HepG2 (cell line): ENCODE data around the gene TTLL4. TPM values are rescaled to one million over a fixed set of nuclear protein-coding genes. Genes with fewer than 3 reads are reported as not detected.

Experiments
- ARNT2 ChIP-seq: sonication (generic); formaldehyde crosslinking; IDR thresholded peaks from 2 replicates; pipeline ENCODE4 v1.8.0; 2022; ENCODE audit warnings: mild to moderate bottlenecking, low read depth, missing genetic modification reagents, moderate library complexity
- CC2D1A ChIP-seq: sonication (generic); formaldehyde crosslinking; IDR thresholded peaks from 2 replicates; pipeline ENCODE4 v1.8.1; 2023; ENCODE audit warnings: mild to moderate bottlenecking, missing genetic modification reagents
- DNMT1 ChIP-seq: sonication (generic); formaldehyde crosslinking; IDR thresholded peaks from 2 replicates; pipeline ENCODE4 v1.5.1; 2020; ENCODE audit warnings: mild to moderate bottlenecking, missing genetic modification reagents
- DR1 ChIP-seq: sonication (generic); formaldehyde crosslinking; IDR thresholded peaks from 2 replicates; pipeline ENCODE4 v1.8.0; 2021; ENCODE audit warnings: mild to moderate bottlenecking, missing genetic modification reagents, inconsistent platforms
- HHEX ChIP-seq: IDR thresholded peaks from 2 replicates; pipeline ENCODE4 v1.6.1; 2016; ENCODE audit warnings: control low read depth
- HNRNPK ChIP-seq: fragments of 200-400 bp; formaldehyde crosslinking; IDR thresholded peaks from 2 replicates; pipeline ENCODE4 v1.6.1; 2018; ENCODE audit warnings: low read length, low read depth, moderate library complexity, mild to moderate bottlenecking; ENCODE audit not compliant: poor library complexity, severe bottlenecking
- JUNB ChIP-seq: sonication (generic); formaldehyde crosslinking; IDR thresholded peaks from 2 replicates; pipeline ENCODE4 v1.8.0; 2022; ENCODE audit warnings: missing genetic modification reagents, mild to moderate bottlenecking, borderline replicate concordance
- PHF8 ChIP-seq: sonication (generic); formaldehyde crosslinking; IDR thresholded peaks from 2 replicates; pipeline ENCODE4 v1.5.0; 2020; ENCODE audit warnings: missing genetic modification reagents
- PPARG ChIP-seq: conservative IDR thresholded peaks from 2 replicates; pipeline ENCODE4 v1.6.1; 2016; ENCODE audit warnings: missing biosample characterization, missing genetic modification reagents
- RCOR2 ChIP-seq: IDR thresholded peaks from 2 replicates; pipeline ENCODE4 v1.6.1; 2016; ENCODE audit warnings: missing biosample characterization, missing genetic modification reagents
- RFX5 ChIP-seq: IDR thresholded peaks from 2 replicates; pipeline ENCODE4 v1.6.1; 2011; ENCODE audit warnings: low read depth, low read length, improper control_type of control experiment
- SALL1 ChIP-seq: sonication (generic); formaldehyde crosslinking; IDR thresholded peaks from 2 replicates; pipeline ENCODE4 v1.8.0; 2022; ENCODE audit warnings: mild to moderate bottlenecking, missing genetic modification reagents
- SRSF9 ChIP-seq: fragments of 200-400 bp; formaldehyde crosslinking; IDR thresholded peaks from 2 replicates; pipeline ENCODE4 v1.6.1; 2018; ENCODE audit warnings: borderline replicate concordance, mild to moderate bottlenecking, low read depth, low read length; ENCODE audit not compliant: insufficient read depth, poor library complexity, severe bottlenecking
- THYN1 ChIP-seq: sonication (generic); formaldehyde crosslinking; IDR thresholded peaks from 2 replicates; pipeline ENCODE4 v1.8.1; 2023; ENCODE audit warnings: low read depth, mild to moderate bottlenecking, moderate library complexity, missing genetic modification reagents, borderline replicate concordance
- ZFAT ChIP-seq: sonication (generic); formaldehyde crosslinking; conservative IDR thresholded peaks from 2 replicates; pipeline ENCODE4 v1.8.1; 2023; ENCODE audit warnings: missing genetic modification reagents, inconsistent platforms
- ZFP36L2 ChIP-seq: sonication (generic); formaldehyde crosslinking; IDR thresholded peaks from 2 replicates; pipeline ENCODE4 v1.4.0; 2020; ENCODE audit warnings: missing genetic modification reagents
- ZNF225 ChIP-seq: sonication (generic); formaldehyde crosslinking; IDR thresholded peaks from 2 replicates; pipeline ENCODE4 v1.4.0; 2020; ENCODE audit warnings: mild to moderate bottlenecking, missing genetic modification reagents
- ZNF331 ChIP-seq: sonication (generic); formaldehyde crosslinking; IDR thresholded peaks from 2 replicates; pipeline ENCODE4 v1.4.0; 2020; ENCODE audit warnings: missing genetic modification reagents
- ZNF343 ChIP-seq: sonication (generic); formaldehyde crosslinking; IDR thresholded peaks from 2 replicates; pipeline ENCODE4 v1.4.0; 2020; ENCODE audit warnings: mild to moderate bottlenecking, missing genetic modification reagents
- ZNF382 ChIP-seq: sonication (generic); formaldehyde crosslinking; IDR thresholded peaks from 2 replicates; pipeline ENCODE4 v1.5.0; 2020; ENCODE audit warnings: missing genetic modification reagents, mild to moderate bottlenecking, borderline replicate concordance
- ZNF556 ChIP-seq: sonication (generic); formaldehyde crosslinking; IDR thresholded peaks from 2 replicates; pipeline ENCODE4 v1.4.0; 2020; ENCODE audit warnings: mild to moderate bottlenecking, missing genetic modification reagents, borderline replicate concordance
- polyA plus RNA-seq, 8 experiments: library from polyadenylated mRNA; depleted of rRNA in 3 of 8; stranded (reverse) in 7 of 8; unstranded in 1 of 8; fragments of >200 nt; fragmentation: Illumina TruSeq in 4 of 8; extraction: Trizol in 4 of 8; gene quantifications; 2 replicates each; pipeline versions ENCODE4 v1.2.1 to v1.2.3, GENCODE V29; 2011 to 2016; ENCODE audit warnings: low read depth in 4 of 8, missing spikeins in 1 of 8, mixed read lengths in 1 of 8; ENCODE audit not compliant: insufficient read depth in 1 of 8
- total RNA-seq, 5 experiments: library from RNA; depleted of rRNA; stranded (reverse); fragments of >200 nt; fragmentation: Illumina TruSeq; extraction: Trizol; gene quantifications; 2 replicates each; pipeline ENCODE4 v1.2.3, GENCODE V29; 2016; ENCODE audit warnings: low read depth in 1 of 5
- TF ChIP-seq, protein P1 (sequence below): sonication (generic); formaldehyde crosslinking; IDR thresholded peaks from 2 replicates; pipeline ENCODE4 v1.8.0; 2022; ENCODE audit warnings: low read depth, missing genetic modification reagents

TTLL4 gene
- total and polyA plus RNA-seq, 2 of the 13 experiments (the other 11 are each of a cell fraction or from before 2014, with no cell fraction given), result 77.5 to 84.6 TPM

DNA sequence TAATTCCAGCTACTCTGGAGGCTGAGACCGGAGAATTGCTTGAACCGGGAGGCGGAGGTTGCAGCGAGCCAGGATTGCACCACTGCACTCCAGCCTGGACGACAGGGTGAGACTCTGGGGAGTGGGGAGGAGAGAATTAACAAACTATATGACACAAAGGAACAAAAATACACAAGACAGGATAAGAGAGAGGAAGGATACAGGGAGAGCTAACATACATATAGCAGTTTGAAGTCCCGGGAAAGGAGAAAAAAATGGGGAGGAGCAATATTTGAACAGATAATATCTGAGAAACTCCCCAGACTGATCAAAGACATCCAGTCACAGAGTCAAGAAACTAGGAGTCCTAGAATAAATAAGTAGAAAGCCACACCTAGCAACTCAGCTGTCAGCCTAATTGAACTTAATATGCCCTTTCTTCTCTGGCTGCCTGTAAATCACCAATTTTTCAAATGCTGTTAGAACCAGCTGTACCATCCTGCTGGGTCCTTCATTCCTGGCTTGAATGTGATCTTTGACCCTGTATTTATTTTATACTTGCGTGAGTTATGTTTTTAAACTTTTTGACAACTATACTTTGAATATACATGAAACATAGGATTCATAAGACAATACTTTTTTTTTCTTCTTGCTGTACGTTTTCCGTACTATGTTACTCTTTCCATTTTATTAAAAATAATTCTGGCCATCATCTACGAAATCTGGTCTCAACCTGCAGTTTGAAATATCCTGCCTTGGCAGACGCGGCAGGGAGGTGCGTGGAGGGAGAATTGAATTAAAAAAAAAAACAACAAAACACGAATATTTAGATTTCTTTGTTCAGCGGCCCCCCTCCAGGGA lies 70.4 kb downstream of the TTLL4 start (continued):
- TF ChIP-seq, protein P1, sequence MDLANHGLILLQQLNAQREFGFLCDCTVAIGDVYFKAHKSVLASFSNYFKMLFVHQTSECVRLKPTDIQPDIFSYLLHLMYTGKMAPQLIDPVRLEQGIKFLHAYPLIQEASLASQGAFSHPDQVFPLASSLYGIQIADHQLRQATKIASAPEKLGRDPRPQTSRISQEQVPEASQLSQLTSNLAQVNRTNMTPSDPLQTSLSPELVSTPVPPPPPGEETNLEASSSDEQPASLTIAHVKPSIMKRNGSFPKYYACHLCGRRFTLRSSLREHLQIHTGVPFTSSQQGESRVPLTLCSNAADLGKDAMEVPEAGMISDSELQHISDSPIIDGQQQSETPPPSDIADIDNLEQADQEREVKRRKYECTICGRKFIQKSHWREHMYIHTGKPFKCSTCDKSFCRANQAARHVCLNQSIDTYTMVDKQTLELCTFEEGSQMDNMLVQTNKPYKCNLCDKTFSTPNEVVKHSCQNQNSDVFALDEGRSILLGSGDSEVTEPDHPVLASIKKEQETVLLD, result no peak
- TF ChIP-seq DNMT1 (no peak), THYN1 (CRISPR knock-in tag) (0 out of 2 replicates have a peak, but pooled peaks have one; percentile 67), ARNT2 (CRISPR knock-in tag) (0 out of 2 replicates have a peak, but pooled peaks have one; percentile 21), ZNF343 (CRISPR knock-in tag) (no peak), ZNF225 (CRISPR knock-in tag) (no peak), ZNF556 (CRISPR knock-in tag) (no peak), SALL1 (CRISPR knock-in tag) (peak; percentile 64; the same call in 1 of the 2 replicates), ZFAT (no peak), PPARG (no peak; the same call in 1 of the 2 replicates), JUNB (CRISPR knock-in tag) (no peak), HHEX (no peak), HNRNPK (no peak), CC2D1A (CRISPR knock-in tag) (no peak), RCOR2 (CRISPR knock-in tag) (peak; percentile 75; the same call in 1 of the 2 replicates), ZNF382 (CRISPR knock-in tag) (no peak), SRSF9 (no peak), PHF8 (0 out of 2 replicates have a peak, but pooled peaks have one; percentile 19), ZFP36L2 (CRISPR knock-in tag) (no peak), RFX5 (0 out of 2 replicates have a peak, but pooled peaks have one; percentile 16), ZNF331 (no peak), DR1 (CRISPR knock-in tag) (no peak)
